COR-L47 (cell line): Measurements from ENCODE around the gene PEX11B.

Experiments used
- DNase-seq: peaks from one replicate; lab custom pipeline; 2025; lab: John Stamatoyannopoulos, UW

The PEX11B gene

DNA sequence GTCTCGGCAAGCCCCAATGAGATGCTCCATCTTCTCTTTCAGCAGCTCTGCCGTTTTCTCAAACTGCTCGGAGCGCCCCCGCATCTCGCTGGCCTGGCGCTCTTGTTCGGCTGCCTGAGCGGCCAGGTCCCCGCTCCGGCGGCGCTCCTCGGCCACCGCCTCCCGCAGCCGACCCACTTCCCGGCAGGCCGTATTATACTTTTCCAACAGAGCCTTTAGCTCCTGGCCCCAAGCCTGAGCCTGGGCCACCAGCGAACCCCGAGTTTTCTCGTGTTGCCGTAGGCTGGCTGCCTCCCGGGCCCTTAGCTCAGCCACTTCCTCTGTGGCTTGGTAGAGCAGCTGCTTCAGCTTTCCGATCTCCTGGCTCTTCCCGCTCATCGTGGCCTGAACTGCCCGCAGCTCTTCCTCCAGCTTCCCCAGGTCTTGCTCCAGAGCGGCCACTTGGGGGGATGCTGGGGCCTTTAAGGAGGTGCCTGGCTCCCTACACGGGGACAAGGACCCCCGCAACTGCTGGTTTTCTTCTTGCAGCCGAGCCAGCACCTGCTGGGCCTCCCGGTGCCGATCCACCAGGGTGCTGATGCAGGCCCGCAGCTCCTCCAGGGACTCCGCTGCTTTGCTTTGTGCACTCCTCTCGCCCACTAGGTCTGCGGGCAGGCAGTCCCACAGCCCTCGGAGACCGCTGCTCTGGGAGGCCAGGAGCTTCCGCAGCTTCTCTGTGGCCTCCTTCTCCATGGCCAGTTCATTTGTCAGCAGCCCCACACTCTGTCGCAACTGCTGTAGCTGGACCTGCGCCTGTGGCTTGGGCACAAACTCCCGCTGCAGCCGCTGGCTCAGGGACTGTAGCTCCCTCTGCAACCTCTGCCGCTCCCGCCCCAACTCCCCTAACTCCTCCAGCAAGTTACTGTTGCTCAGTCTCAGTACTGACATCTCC is 46.3 kb downstream of the PEX11B start:
- no peak for DNase-seq

DNA sequence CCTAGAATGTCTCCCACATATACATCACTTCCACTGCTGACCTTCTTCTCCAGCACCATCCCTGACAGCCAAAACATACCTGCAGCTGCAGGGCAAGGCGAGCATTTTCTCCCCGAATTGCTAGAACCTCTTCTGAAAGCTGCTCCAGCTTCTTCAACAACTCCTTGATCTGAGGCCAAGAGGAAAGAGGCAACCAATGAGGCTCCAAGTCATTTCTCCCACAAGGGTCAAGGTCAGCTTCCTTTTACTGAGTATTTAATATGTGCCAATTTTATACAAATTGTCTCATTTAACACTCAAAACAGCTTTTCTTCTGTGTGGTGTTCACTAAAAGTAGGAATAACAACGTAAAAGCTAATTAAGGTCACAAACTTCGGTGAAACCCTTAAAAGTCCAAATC is 50.3 kb downstream of the PEX11B start:
- no peak for DNase-seq

DNA sequence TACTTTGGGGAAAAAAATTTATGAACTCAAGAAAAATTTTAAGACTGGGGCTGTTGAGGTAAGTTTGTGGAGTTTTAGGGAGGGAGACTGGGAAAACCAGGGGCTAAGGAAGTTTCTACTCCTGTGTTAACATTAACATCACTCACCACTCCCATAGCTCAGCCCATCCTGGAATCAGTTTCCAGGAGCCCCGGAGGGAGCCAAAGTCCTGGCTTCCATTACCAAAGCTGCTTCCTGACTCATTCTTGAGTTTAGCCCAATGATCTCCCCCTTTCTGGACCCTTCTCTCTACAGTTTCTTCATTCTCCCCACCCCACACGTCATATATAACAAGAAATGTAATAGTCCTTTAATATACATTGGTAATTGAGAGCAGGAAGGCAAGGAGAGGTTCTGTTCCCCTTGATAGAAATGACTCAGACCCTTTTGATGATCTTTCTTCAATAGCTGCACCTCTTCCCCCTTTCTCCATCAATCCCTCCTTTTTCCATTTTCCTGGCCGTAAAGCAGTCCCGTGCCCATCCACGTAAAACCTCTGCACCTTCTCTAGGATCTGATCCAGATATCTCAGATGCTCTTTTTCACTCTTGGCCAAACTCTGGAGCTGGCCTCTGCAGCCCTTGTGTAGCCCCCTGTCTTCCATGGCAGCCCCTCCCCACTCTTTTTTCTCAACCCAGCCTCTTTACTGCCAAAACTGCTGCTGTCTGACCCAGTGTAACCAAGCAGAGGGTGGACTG is 55.1 kb downstream of the PEX11B start:
- DNase-seq, result no peak
